Measurements from ENCODE around the gene AGPAT1. TPM values are rescaled to one million over a fixed set of nuclear protein-coding genes. Genes with fewer than 3 reads are reported as not detected.
A peak's percentile ranks its signal among the peaks of the same experiment; 100 is the strongest.

The AGPAT1 gene
- total and polyA plus RNA-seq, 2 of the 13 experiments (the other 11 are each of a cell fraction or from before 2014, with no cell fraction given): 51.3 to 139 TPM

DNA sequence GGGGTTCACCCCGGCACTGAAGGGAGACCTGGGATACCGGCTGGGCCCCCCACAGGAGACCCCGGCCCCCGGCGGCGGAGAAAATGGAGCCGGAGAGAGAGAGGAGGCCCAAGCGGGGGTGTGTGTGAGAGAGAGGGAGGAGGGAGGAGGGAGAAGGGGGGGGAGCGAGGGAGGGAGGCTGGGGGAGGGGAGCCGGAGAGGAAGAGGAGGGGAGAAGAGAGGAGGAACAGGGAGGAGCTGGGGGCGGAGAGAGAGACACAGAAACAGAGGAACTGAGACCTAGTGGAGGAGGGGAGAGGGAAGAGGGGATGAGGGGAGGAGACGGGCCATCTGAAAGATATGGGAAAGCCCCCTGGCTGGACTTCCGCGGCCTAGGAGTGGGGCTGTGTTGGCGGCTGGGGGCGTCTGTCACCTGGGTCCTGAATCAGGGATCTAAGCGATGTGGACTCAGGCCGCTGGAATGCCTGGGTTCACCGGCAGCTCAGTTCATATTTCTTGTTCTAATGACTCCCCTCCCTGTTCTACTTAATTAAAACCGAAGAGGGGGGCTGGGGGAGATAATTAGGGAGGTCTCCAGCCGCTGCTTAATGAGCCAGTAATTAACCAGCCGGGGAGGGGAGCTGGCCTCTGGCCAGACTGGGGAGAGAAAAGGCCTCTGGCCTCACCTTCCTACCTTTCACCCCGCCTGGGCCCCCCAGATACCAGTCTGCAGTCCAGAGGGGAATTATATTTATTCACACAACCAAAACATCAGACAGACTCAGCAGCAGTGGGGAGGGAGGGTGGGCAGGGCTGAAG is 14.4 kb upstream of the AGPAT1 start, which contains the start of gene PBX2 (continued):
- peak; percentile 87 for TF ChIP-seq HNRNPK (IDR thresholded peaks at IDR 0.05; ENCODE audit: low read depth, low read length, poor library complexity, severe bottlenecking)
- TF ChIP-seq SETDB1 (CRISPR knock-in tag; IDR thresholded peaks at IDR 0.05; ENCODE audit: borderline replicate concordance): no peak
- no peak for TF ChIP-seq HNRNPL (IDR thresholded peaks at IDR 0.05; ENCODE audit: low read depth, low read length)
- TF ChIP-seq RXRB (CRISPR knock-in tag; IDR thresholded peaks at IDR 0.05; ENCODE audit: borderline replicate concordance): no peak
- TF ChIP-seq, protein P1, sequence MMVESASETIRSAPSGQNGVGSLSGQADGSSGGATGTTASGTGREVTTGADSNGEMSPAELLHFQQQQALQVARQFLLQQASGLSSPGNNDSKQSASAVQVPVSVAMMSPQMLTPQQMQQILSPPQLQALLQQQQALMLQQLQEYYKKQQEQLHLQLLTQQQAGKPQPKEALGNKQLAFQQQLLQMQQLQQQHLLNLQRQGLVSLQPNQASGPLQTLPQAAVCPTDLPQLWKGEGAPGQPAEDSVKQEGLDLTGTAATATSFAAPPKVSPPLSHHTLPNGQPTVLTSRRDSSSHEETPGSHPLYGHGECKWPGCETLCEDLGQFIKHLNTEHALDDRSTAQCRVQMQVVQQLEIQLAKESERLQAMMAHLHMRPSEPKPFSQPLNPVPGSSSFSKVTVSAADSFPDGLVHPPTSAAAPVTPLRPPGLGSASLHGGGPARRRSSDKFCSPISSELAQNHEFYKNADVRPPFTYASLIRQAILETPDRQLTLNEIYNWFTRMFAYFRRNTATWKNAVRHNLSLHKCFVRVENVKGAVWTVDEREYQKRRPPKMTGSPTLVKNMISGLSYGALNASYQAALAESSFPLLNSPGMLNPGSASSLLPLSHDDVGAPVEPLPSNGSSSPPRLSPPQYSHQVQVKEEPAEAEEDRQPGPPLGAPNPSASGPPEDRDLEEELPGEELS (CRISPR knock-in tag; IDR thresholded peaks at IDR 0.05): no peak; the same call in 1 of the 2 replicates
- no peak for TF ChIP-seq GLI4 (CRISPR knock-in tag; IDR thresholded peaks at IDR 0.05; ENCODE audit: borderline replicate concordance)
- no peak for TF ChIP-seq FIP1L1 (IDR thresholded peaks at IDR 0.05; ENCODE audit: borderline replicate concordance, insufficient read depth, low read depth, low read length)
- no peak for TF ChIP-seq CC2D1A (CRISPR knock-in tag; IDR thresholded peaks at IDR 0.05)
- peak; percentile 69 for TF ChIP-seq TBX2 (CRISPR knock-in tag; IDR thresholded peaks at IDR 0.05; ENCODE audit: borderline replicate concordance)
- no peak for TF ChIP-seq NBN (conservative IDR thresholded peaks at IDR 0.05)
- TF ChIP-seq, protein P2, sequence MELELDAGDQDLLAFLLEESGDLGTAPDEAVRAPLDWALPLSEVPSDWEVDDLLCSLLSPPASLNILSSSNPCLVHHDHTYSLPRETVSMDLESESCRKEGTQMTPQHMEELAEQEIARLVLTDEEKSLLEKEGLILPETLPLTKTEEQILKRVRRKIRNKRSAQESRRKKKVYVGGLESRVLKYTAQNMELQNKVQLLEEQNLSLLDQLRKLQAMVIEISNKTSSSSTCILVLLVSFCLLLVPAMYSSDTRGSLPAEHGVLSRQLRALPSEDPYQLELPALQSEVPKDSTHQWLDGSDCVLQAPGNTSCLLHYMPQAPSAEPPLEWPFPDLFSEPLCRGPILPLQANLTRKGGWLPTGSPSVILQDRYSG (CRISPR knock-in tag; IDR thresholded peaks at IDR 0.05): no peak
- TF ChIP-seq ZFX (CRISPR knock-in tag; IDR thresholded peaks at IDR 0.05; ENCODE audit: low read depth): peak; percentile 93
- TF ChIP-seq, protein P3, sequence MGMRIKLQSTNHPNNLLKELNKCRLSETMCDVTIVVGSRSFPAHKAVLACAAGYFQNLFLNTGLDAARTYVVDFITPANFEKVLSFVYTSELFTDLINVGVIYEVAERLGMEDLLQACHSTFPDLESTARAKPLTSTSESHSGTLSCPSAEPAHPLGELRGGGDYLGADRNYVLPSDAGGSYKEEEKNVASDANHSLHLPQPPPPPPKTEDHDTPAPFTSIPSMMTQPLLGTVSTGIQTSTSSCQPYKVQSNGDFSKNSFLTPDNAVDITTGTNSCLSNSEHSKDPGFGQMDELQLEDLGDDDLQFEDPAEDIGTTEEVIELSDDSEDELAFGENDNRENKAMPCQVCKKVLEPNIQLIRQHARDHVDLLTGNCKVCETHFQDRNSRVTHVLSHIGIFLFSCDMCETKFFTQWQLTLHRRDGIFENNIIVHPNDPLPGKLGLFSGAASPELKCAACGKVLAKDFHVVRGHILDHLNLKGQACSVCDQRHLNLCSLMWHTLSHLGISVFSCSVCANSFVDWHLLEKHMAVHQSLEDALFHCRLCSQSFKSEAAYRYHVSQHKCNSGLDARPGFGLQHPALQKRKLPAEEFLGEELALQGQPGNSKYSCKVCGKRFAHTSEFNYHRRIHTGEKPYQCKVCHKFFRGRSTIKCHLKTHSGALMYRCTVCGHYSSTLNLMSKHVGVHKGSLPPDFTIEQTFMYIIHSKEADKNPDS (CRISPR knock-in tag; IDR thresholded peaks at IDR 0.05): no peak
- TF ChIP-seq FOXA1 (IDR thresholded peaks at IDR 0.05): no peak
- 0 out of 2 replicates have a peak, but pooled peaks have one; percentile 10 for TF ChIP-seq FOXA1 (CRISPR knock-in tag; IDR thresholded peaks at IDR 0.05)
- peak; percentile 49; the same call in 1 of the 2 replicates for TF ChIP-seq SPEN (CRISPR knock-in tag; IDR thresholded peaks at IDR 0.05; ENCODE audit: low read depth)
- no peak for TF ChIP-seq TMF1 (CRISPR knock-in tag; IDR thresholded peaks at IDR 0.05; ENCODE audit: low read depth)
- TF ChIP-seq SNAI1 (CRISPR knock-in tag; IDR thresholded peaks at IDR 0.05; ENCODE audit: borderline replicate concordance): peak; percentile 59; the same call in 1 of the 2 replicates
- TF ChIP-seq, protein P4, sequence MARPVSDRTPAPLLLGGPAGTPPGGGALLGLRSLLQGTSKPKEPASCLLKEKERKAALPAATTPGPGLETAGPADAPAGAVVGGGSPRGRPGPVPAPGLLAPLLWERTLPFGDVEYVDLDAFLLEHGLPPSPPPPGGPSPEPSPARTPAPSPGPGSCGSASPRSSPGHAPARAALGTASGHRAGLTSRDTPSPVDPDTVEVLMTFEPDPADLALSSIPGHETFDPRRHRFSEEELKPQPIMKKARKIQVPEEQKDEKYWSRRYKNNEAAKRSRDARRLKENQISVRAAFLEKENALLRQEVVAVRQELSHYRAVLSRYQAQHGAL (CRISPR knock-in tag; IDR thresholded peaks at IDR 0.05; ENCODE audit: not compliant biosample characterization): no peak
- TF ChIP-seq ZNF441 (CRISPR knock-in tag; IDR thresholded peaks at IDR 0.05; ENCODE audit: borderline replicate concordance): peak; percentile 50; the same call in 1 of the 2 replicates
- no peak for TF ChIP-seq ZNF558 (CRISPR knock-in tag; IDR thresholded peaks at IDR 0.05; ENCODE audit: borderline replicate concordance)
- TF ChIP-seq FOXK1 (CRISPR knock-in tag; IDR thresholded peaks at IDR 0.05; ENCODE audit: borderline replicate concordance, low read depth): peak; percentile 26; the same call in 1 of the 2 replicates
